GM18499 (cell line): ENCODE data around the gene FGG.

Experiments
- ATAC-seq: cut with Tn5 transposase; IDR thresholded peaks from one replicate; pipeline ENCODE4 v1.9.1; 2021; ENCODE audit warnings: moderate number of reproducible peaks; ENCODE audit not compliant: insufficient read depth, unreplicated experiment

FGG gene

GRCh38 chr4:154559494-154560418, 52.7 kb downstream of the FGG start:
- ATAC-seq, result peak; percentile 68

- no peak for ATAC-seq
These were observed 53.3 kb downstream of the FGG start for GRCh38 chr4:154559141-154559493.
